ENCODE results near the gene TNNT3.

Gene TNNT3

DNA sequence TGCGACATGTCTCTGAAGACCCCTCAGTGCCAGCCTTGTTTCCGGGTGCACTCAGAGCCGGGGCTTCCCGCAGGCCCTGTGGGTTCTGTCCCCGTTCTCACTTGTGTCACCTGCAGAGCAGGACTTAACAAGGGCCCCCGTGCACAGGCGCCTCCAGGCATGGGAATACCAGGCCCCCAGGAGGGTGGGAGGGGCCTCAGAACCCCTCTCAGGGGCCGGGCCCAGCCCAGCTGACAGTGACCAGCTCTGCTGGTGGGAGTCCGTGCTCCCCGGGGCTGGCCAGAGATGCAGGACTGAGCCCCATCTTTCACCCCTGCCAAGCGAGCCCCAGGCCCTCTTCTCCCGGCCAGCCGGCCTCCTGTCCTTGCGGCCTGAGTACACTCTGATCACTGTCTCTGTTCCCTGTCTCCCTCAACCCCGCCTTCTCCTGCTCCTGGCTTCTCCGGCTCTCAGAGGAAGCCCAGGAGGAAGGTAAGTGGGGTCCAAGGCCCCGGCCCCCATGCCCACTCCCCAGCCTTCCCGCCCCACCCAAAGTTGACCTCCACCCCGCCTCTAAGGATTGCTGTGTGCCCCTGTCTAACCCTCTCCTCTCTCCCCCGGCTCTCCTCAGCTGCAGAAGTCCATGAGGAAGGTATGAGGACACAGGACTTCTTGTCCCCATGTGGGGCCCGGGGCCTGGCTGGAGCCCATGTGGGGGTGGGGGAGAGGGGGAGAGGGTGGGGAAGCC, 5.3 kb downstream of the TNNT3 start:
- Mint-ChIP-seq H3K4me1 (peaks cover 17% of the 10 kb centered on the region), H3K9me3 (no peaks in the 10 kb centered on the region), H3K4me3 (no peak overlapping the region), H3K27me3 (peaks cover 32% of the 10 kb centered on the region), H3K27ac (ENCODE audit: low read depth) (no peak overlapping the region), H3K36me3 (ENCODE audit: insufficient read depth) (peaks cover 12% of the 10 kb centered on the region)
- no peak for DNase-seq (ENCODE audit: low spot score in 2 of 2)
- no peak for ATAC-seq (replicated peaks; ENCODE audit: extremely low read depth, poor library complexity, severe bottlenecking)

DNA sequence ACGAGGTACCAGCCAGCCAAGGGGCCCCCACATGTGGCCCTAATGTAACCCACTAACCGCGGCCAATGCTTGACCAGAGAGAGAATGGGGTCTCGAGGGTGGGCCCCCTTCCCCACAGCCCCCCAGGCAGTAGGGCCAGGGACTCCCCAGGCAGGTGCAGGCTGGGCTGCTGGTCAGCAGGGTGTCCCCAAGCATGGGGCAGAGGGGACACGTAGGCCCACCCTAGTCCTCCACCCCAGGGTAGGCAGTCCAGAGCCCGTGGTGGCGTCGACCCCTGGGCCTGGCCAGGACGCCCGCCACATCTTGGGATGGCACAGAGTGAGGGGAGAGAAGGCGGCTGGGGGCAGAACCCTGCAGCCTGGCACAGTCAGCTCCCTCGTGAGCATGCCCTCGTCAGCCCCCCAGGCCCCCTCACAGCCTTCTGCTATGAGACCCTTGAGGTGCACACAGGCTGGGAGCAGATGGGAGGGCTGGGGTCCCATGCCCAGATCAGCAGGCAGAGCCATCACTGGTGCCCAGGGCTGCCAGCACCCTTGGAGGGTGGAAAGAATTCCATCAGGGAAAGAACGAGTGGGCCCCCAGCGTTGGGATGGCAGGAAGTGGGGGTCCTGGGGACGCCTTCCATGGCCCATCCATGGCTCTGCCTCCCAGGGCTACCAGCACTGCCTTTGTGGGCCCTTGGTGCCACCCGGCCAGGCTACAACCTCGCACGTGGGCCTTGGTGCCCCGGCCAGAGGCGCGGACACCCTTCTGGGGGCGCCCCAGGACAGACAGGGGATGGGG, 6.1 kb downstream of the TNNT3 start:
- DNase-seq (ENCODE audit: low spot score in 2 of 2) (no peak), ATAC-seq (replicated peaks; ENCODE audit: extremely low read depth, poor library complexity, severe bottlenecking) (no peak)
- H3K27me3 Mint-ChIP-seq, result peaks cover 32% of the 10 kb centered on the region
- no peaks in the 10 kb centered on the region for H3K9me3 Mint-ChIP-seq
- H3K27ac Mint-ChIP-seq (ENCODE audit: low read depth), result no peak overlapping the region
- H3K36me3 Mint-ChIP-seq (ENCODE audit: insufficient read depth), result peaks cover 12% of the 10 kb centered on the region
- H3K4me3 Mint-ChIP-seq, result no peak overlapping the region
- H3K4me1 Mint-ChIP-seq, result peaks cover 17% of the 10 kb centered on the region

GRCh38 chr11:1926156-1927025, 6.9 kb downstream of the TNNT3 start:
- H3K27ac Mint-ChIP-seq (ENCODE audit: low read depth), result no peak overlapping the region
- ATAC-seq (replicated peaks; ENCODE audit: extremely low read depth, poor library complexity, severe bottlenecking) (no peak), DNase-seq (ENCODE audit: low spot score in 2 of 2) (no peak)
- peaks cover 11% of the 10 kb centered on the region for H3K36me3 Mint-ChIP-seq (ENCODE audit: insufficient read depth)
- H3K4me1 Mint-ChIP-seq, result peaks cover 17% of the 10 kb centered on the region
- H3K9me3 Mint-ChIP-seq, result no peaks in the 10 kb centered on the region
- peaks cover 32% of the 10 kb centered on the region for H3K27me3 Mint-ChIP-seq
- no peak overlapping the region for H3K4me3 Mint-ChIP-seq

GRCh38 chr11:1927026-1927847, 7.7 kb downstream of the TNNT3 start:
- peaks cover 10% of the 10 kb centered on the region for H3K36me3 Mint-ChIP-seq (ENCODE audit: insufficient read depth)
- peaks cover 17% of the 10 kb centered on the region for H3K4me1 Mint-ChIP-seq
- no peaks in the 10 kb centered on the region for H3K9me3 Mint-ChIP-seq
- peaks cover 32% of the 10 kb centered on the region for H3K27me3 Mint-ChIP-seq
- H3K4me3 Mint-ChIP-seq, result no peak overlapping the region
- no peak overlapping the region for H3K27ac Mint-ChIP-seq (ENCODE audit: low read depth)
- ATAC-seq (replicated peaks; ENCODE audit: extremely low read depth, poor library complexity, severe bottlenecking), result no peak
- DNase-seq (ENCODE audit: low spot score in 2 of 2), result no peak

- H3K4me3 Mint-ChIP-seq, result no peak overlapping the region
- no peak overlapping the region for H3K27ac Mint-ChIP-seq (ENCODE audit: low read depth)
- peaks cover 10% of the 10 kb centered on the region for H3K36me3 Mint-ChIP-seq (ENCODE audit: insufficient read depth)
- H3K27me3 Mint-ChIP-seq, result peaks cover 25% of the 10 kb centered on the region
- H3K9me3 Mint-ChIP-seq, result no peaks in the 10 kb centered on the region
- no peak for ATAC-seq (replicated peaks; ENCODE audit: extremely low read depth, poor library complexity, severe bottlenecking)
- no peak for DNase-seq (ENCODE audit: low spot score in 2 of 2)
- peaks cover 12% of the 10 kb centered on the region for H3K4me1 Mint-ChIP-seq
These were observed 8.5 kb downstream of the TNNT3 start for GRCh38 chr11:1927848-1928469.

- peaks cover 7% of the 10 kb centered on the region for H3K4me1 Mint-ChIP-seq
- H3K9me3 Mint-ChIP-seq, result no peaks in the 10 kb centered on the region
- no peak overlapping the region for H3K4me3 Mint-ChIP-seq
- ATAC-seq (replicated peaks; ENCODE audit: extremely low read depth, poor library complexity, severe bottlenecking), result no peak
- H3K36me3 Mint-ChIP-seq (ENCODE audit: insufficient read depth), result peaks cover 10% of the 10 kb centered on the region
- H3K27me3 Mint-ChIP-seq, result peaks cover 19% of the 10 kb centered on the region
- no peak for DNase-seq (ENCODE audit: low spot score in 2 of 2)
- no peak overlapping the region for H3K27ac Mint-ChIP-seq (ENCODE audit: low read depth)
These were observed 9.0 kb downstream of the TNNT3 start for GRCh38 chr11:1928470-1928890.

GRCh38 chr11:1928891-1929541, 9.5 kb downstream of the TNNT3 start:
- no peaks in the 10 kb centered on the region for H3K9me3 Mint-ChIP-seq
- DNase-seq (ENCODE audit: low spot score in 2 of 2) (no peak), ATAC-seq (replicated peaks; ENCODE audit: extremely low read depth, poor library complexity, severe bottlenecking) (no peak)
- H3K36me3 Mint-ChIP-seq (ENCODE audit: insufficient read depth), result peaks cover 10% of the 10 kb centered on the region
- peaks cover 1% of the 10 kb centered on the region for H3K4me1 Mint-ChIP-seq
- no peak overlapping the region for H3K4me3 Mint-ChIP-seq
- peaks cover 14% of the 10 kb centered on the region for H3K27me3 Mint-ChIP-seq
- no peak overlapping the region for H3K27ac Mint-ChIP-seq (ENCODE audit: low read depth)

- H3K4me1 Mint-ChIP-seq, result no peaks in the 10 kb centered on the region
- no peak overlapping the region for H3K27ac Mint-ChIP-seq (ENCODE audit: low read depth)
- H3K27me3 Mint-ChIP-seq, result peaks cover 11% of the 10 kb centered on the region
- ATAC-seq (replicated peaks; ENCODE audit: extremely low read depth, poor library complexity, severe bottlenecking) (no peak), DNase-seq (ENCODE audit: low spot score in 2 of 2) (no peak)
- no peaks in the 10 kb centered on the region for H3K9me3 Mint-ChIP-seq
- peaks cover 9% of the 10 kb centered on the region for H3K36me3 Mint-ChIP-seq (ENCODE audit: insufficient read depth)
- no peak overlapping the region for H3K4me3 Mint-ChIP-seq
These were observed 10.3 kb downstream of the TNNT3 start for GRCh38 chr11:1929621-1930461.

- no peaks in the 10 kb centered on the region for H3K4me1 Mint-ChIP-seq
- H3K36me3 Mint-ChIP-seq (ENCODE audit: insufficient read depth), result peaks cover 10% of the 10 kb centered on the region
- H3K27me3 Mint-ChIP-seq, result peaks cover 11% of the 10 kb centered on the region
- ATAC-seq (replicated peaks; ENCODE audit: extremely low read depth, poor library complexity, severe bottlenecking) (no peak), DNase-seq (ENCODE audit: low spot score in 2 of 2) (no peak)
- H3K4me3 Mint-ChIP-seq, result no peak overlapping the region
- H3K27ac Mint-ChIP-seq (ENCODE audit: low read depth), result no peak overlapping the region
- no peaks in the 10 kb centered on the region for H3K9me3 Mint-ChIP-seq
These were observed 10.9 kb downstream of the TNNT3 start for GRCh38 chr11:1930462-1930830.

GRCh38 chr11:1931341-1932104, 12.0 kb downstream of the TNNT3 start:
- ATAC-seq (replicated peaks; ENCODE audit: extremely low read depth, poor library complexity, severe bottlenecking), result no peak
- H3K27ac Mint-ChIP-seq (ENCODE audit: low read depth), result no peak overlapping the region

More at GRCh38 chr11:1931341-1932104, 12.0 kb downstream of the TNNT3 start:
- peaks cover 7% of the 10 kb centered on the region for H3K36me3 Mint-ChIP-seq (ENCODE audit: insufficient read depth)
- H3K9me3 Mint-ChIP-seq, result no peaks in the 10 kb centered on the region
- no peak for DNase-seq (ENCODE audit: low spot score in 2 of 2)
- H3K4me1 Mint-ChIP-seq, result no peaks in the 10 kb centered on the region
- no peak overlapping the region for H3K4me3 Mint-ChIP-seq
- H3K27me3 Mint-ChIP-seq, result peaks cover 6% of the 10 kb centered on the region
